ENCODE data around the gene EDA. TPM values are rescaled to one million over a fixed set of nuclear protein-coding genes. Genes with fewer than 3 reads are reported as not detected.

EDA gene
- total RNA-seq, 1 donor from 2014 or later, result not detected

DNA sequence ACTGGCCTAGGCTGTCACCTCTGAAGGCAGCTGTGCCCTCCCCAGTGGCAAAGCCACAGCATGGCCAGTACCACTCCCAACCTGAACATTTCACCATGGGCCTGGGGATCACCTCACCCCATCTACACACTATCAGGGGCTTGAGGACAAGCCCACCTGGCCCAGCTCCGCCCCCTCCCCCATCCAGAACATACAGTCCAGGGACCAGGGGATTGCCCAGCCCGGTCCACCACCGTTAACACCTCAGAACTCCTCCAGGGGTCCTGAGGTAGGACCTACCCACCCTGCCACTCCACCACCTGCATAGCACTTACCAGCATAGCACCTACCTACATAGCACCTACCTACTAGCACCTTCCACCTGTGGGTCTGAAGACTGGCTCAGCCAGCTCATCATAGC lies 179.8 kb downstream of the EDA start:
- no peak overlapping the region for H3K4me3 Mint-ChIP-seq (ENCODE audit: unreplicated experiment)
- H3K4me1 Mint-ChIP-seq (ENCODE audit: unreplicated experiment), result no peaks in the 10 kb centered on the region
- no peak for TF ChIP-seq CTCF (IDR thresholded peaks at IDR 0.05)
- H3K36me3 Mint-ChIP-seq (ENCODE audit: unreplicated experiment), result no peaks in the 10 kb centered on the region
- H3K27me3 Mint-ChIP-seq (ENCODE audit: unreplicated experiment), result no peaks in the 10 kb centered on the region
- H3K27ac Mint-ChIP-seq (ENCODE audit: unreplicated experiment), result no peak overlapping the region
- no peak for DNase-seq (ENCODE audit: extremely low spot score, unreplicated experiment)
- peaks cover 32% of the 10 kb centered on the region for H3K9me3 Mint-ChIP-seq (ENCODE audit: unreplicated experiment)

GRCh38 chrX:69807400-69807799 lies 191.5 kb downstream of the EDA start:
- no peak for TF ChIP-seq CTCF (IDR thresholded peaks at IDR 0.05)
- Mint-ChIP-seq H3K27ac (ENCODE audit: unreplicated experiment) (no peak overlapping the region), H3K27me3 (ENCODE audit: unreplicated experiment) (no peaks in the 10 kb centered on the region), H3K4me1 (ENCODE audit: unreplicated experiment) (no peaks in the 10 kb centered on the region), H3K4me3 (ENCODE audit: unreplicated experiment) (no peak overlapping the region), H3K9me3 (ENCODE audit: unreplicated experiment) (peaks cover 20% of the 10 kb centered on the region), H3K36me3 (ENCODE audit: unreplicated experiment) (no peaks in the 10 kb centered on the region)
- no peak for DNase-seq (ENCODE audit: extremely low spot score, unreplicated experiment)

DNA sequence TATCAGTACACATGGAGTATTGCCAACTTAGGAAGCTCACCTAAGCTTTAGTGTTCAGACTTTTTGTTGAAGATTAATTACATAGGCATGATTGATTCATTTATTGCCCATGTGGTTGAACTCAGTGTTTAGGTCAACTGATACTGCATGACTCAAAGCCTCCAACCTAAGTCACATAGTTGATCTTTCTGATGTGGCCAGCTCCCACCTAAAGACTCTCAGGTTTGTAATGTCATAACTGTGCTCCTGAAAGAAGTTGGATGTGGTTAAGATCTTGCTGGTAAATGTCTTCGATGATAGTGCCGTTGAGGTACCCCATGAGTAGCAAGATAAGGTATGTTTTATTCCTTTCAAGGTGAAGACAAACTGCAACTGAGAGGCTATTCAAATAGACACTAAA lies 192.5 kb downstream of the EDA start:
- TF ChIP-seq CTCF (IDR thresholded peaks at IDR 0.05), result no peak
- H3K36me3 Mint-ChIP-seq (ENCODE audit: unreplicated experiment), result no peaks in the 10 kb centered on the region
- H3K4me1 Mint-ChIP-seq (ENCODE audit: unreplicated experiment), result no peaks in the 10 kb centered on the region
- no peak overlapping the region for H3K4me3 Mint-ChIP-seq (ENCODE audit: unreplicated experiment)
- peaks cover 20% of the 10 kb centered on the region for H3K9me3 Mint-ChIP-seq (ENCODE audit: unreplicated experiment)
- no peaks in the 10 kb centered on the region for H3K27me3 Mint-ChIP-seq (ENCODE audit: unreplicated experiment)
- no peak for DNase-seq (ENCODE audit: extremely low spot score, unreplicated experiment)
- no peak overlapping the region for H3K27ac Mint-ChIP-seq (ENCODE audit: unreplicated experiment)

GRCh38 chrX:69813677-69814076 lies 197.8 kb downstream of the EDA start:
- Mint-ChIP-seq H3K27ac (ENCODE audit: unreplicated experiment) (no peak overlapping the region), H3K27me3 (ENCODE audit: unreplicated experiment) (no peaks in the 10 kb centered on the region), H3K4me1 (ENCODE audit: unreplicated experiment) (no peaks in the 10 kb centered on the region), H3K36me3 (ENCODE audit: unreplicated experiment) (no peaks in the 10 kb centered on the region), H3K9me3 (ENCODE audit: unreplicated experiment) (peaks cover 50% of the 10 kb centered on the region), H3K4me3 (ENCODE audit: unreplicated experiment) (no peak overlapping the region)
- no peak for TF ChIP-seq CTCF (IDR thresholded peaks at IDR 0.05)
- no peak for DNase-seq (ENCODE audit: extremely low spot score, unreplicated experiment)

- Mint-ChIP-seq H3K27me3 (ENCODE audit: unreplicated experiment) (no peaks in the 10 kb centered on the region), H3K4me3 (ENCODE audit: unreplicated experiment) (no peak overlapping the region), H3K36me3 (ENCODE audit: unreplicated experiment) (no peaks in the 10 kb centered on the region), H3K4me1 (ENCODE audit: unreplicated experiment) (no peaks in the 10 kb centered on the region), H3K9me3 (ENCODE audit: unreplicated experiment) (peaks cover 53% of the 10 kb centered on the region), H3K27ac (ENCODE audit: unreplicated experiment) (no peak overlapping the region)
- no peak for DNase-seq (ENCODE audit: extremely low spot score, unreplicated experiment)
- TF ChIP-seq CTCF (IDR thresholded peaks at IDR 0.05), result no peak
Observed at GRCh38 chrX:69815063-69815462, 199.2 kb downstream of the EDA start.
